GM21381 (cell line): Measurements from ENCODE around the gene LIG1.
"Not testable (repeated sequence)": the region's sequence is repeated elsewhere in the genome, so short reads cannot be mapped to it uniquely, and the experiment has no call there.

Experiments used
- ATAC-seq: cut with Tn5 transposase; IDR thresholded peaks from one replicate; pipeline ENCODE4 v1.9.1; 2021; ENCODE audit warnings: mild to moderate bottlenecking, moderate library complexity; ENCODE audit not compliant: unreplicated experiment

LIG1 gene

GRCh38 chr19:48085904-48086864, 84.0 kb downstream of the LIG1 start:
- ATAC-seq = no peak

GRCh38 chr19:48085076-48085475, 85.1 kb downstream of the LIG1 start:
- ATAC-seq = no peak

- ATAC-seq = no peak
Measured at GRCh38 chr19:48081106-48081505, 89.0 kb downstream of the LIG1 start.

GRCh38 chr19:48070177-48070769, 99.9 kb downstream of the LIG1 start:
- ATAC-seq = not testable (repeated sequence)

GRCh38 chr19:48069435-48069834, 100.7 kb downstream of the LIG1 start:
- ATAC-seq = no peak
